Fibroblast of skin of abdomen (primary cell): Measurements from ENCODE around the gene ARMC9.

ENCODE experiments used
- DNase-seq: peaks from one replicate; pipeline ENCODE4 v3.0.0-alpha.2; 2013

ARMC9 gene

GRCh38 chr2:231204146-231204545 lies 5.7 kb downstream of the ARMC9 start:
- no peak for DNase-seq

- DNase-seq, result no peak
These were observed 6.2 kb downstream of the ARMC9 start for GRCh38 chr2:231204581-231204980.

GRCh38 chr2:231207734-231208133 lies 9.3 kb downstream of the ARMC9 start:
- DNase-seq, result no peak

- DNase-seq, result no peak
These were observed 12.4 kb downstream of the ARMC9 start for GRCh38 chr2:231210782-231211181.

GRCh38 chr2:231211486-231211885 lies 13.1 kb downstream of the ARMC9 start:
- DNase-seq, result no peak

GRCh38 chr2:231212329-231212845 lies 14.0 kb downstream of the ARMC9 start:
- DNase-seq, result peak; percentile 34

GRCh38 chr2:231213931-231214642 lies 15.7 kb downstream of the ARMC9 start:
- DNase-seq, result no peak

- DNase-seq, result no peak
These were observed 19.9 kb downstream of the ARMC9 start for GRCh38 chr2:231218366-231218765.

- no peak for DNase-seq
These were observed 20.9 kb downstream of the ARMC9 start for GRCh38 chr2:231219289-231219688.

- DNase-seq, result no peak
These were observed 23.3 kb downstream of the ARMC9 start for GRCh38 chr2:231221761-231222160.

GRCh38 chr2:231222318-231223000 lies 24.0 kb downstream of the ARMC9 start:
- no peak for DNase-seq

- DNase-seq, result no peak
These were observed 24.6 kb downstream of the ARMC9 start for GRCh38 chr2:231223001-231223375.

- DNase-seq, result no peak
These were observed 25.1 kb downstream of the ARMC9 start for GRCh38 chr2:231223458-231223976.

- DNase-seq, result peak; percentile 74
These were observed 29.1 kb downstream of the ARMC9 start for GRCh38 chr2:231227310-231228162.

- DNase-seq, result no peak
These were observed 29.8 kb downstream of the ARMC9 start for GRCh38 chr2:231228223-231228622.

GRCh38 chr2:231228974-231229529 lies 30.6 kb downstream of the ARMC9 start:
- DNase-seq, result no peak

GRCh38 chr2:231235217-231235616 lies 36.8 kb downstream of the ARMC9 start:
- no peak for DNase-seq

- DNase-seq, result no peak
These were observed 40.3 kb downstream of the ARMC9 start for GRCh38 chr2:231238689-231239088.

GRCh38 chr2:231239751-231240150 lies 41.3 kb downstream of the ARMC9 start:
- DNase-seq, result no peak

GRCh38 chr2:231241755-231242507 lies 43.5 kb downstream of the ARMC9 start:
- peak; percentile 49 for DNase-seq

GRCh38 chr2:231243866-231244265 lies 45.4 kb downstream of the ARMC9 start:
- no peak for DNase-seq
